Hippocampal formation (tissue), 2 donors: Measurements from ENCODE around the gene DLL1.

ENCODE experiments used
- DNase-seq, 2 donors: peaks; one replicate each; lab custom pipeline; 2025; lab: John Stamatoyannopoulos, UW

Gene DLL1

GRCh38 chr6:170295510-170296422 is 4.9 kb upstream of the DLL1 start:
- DNase-seq, result no peak

GRCh38 chr6:170294813-170295509 is 4.1 kb upstream of the DLL1 start:
- DNase-seq, result no peak

GRCh38 chr6:170294298-170294730 is 3.4 kb upstream of the DLL1 start:
- no peak for DNase-seq

- DNase-seq, result no peak
Observed at GRCh38 chr6:170293341-170294231, 2.7 kb upstream of the DLL1 start.

- peak; percentile 33 to 57 for DNase-seq
Observed at GRCh38 chr6:170292407-170293158, 1.7 kb upstream of the DLL1 start.

DNA sequence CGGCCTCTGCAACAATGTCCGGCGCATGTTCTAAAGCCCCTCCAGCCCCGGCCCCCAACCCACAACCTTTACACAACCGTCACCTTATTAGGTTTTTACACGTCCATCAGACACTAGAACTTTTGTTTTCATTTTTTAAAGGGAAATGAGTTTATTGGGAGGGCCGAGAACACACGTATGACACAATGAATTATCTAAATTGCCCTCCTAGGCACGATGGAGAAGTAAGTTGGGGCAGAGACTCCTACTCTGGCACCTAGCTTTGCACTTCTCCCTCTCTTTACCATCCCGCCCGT is 1.2 kb upstream of the DLL1 start:
- no peak for DNase-seq

DNA sequence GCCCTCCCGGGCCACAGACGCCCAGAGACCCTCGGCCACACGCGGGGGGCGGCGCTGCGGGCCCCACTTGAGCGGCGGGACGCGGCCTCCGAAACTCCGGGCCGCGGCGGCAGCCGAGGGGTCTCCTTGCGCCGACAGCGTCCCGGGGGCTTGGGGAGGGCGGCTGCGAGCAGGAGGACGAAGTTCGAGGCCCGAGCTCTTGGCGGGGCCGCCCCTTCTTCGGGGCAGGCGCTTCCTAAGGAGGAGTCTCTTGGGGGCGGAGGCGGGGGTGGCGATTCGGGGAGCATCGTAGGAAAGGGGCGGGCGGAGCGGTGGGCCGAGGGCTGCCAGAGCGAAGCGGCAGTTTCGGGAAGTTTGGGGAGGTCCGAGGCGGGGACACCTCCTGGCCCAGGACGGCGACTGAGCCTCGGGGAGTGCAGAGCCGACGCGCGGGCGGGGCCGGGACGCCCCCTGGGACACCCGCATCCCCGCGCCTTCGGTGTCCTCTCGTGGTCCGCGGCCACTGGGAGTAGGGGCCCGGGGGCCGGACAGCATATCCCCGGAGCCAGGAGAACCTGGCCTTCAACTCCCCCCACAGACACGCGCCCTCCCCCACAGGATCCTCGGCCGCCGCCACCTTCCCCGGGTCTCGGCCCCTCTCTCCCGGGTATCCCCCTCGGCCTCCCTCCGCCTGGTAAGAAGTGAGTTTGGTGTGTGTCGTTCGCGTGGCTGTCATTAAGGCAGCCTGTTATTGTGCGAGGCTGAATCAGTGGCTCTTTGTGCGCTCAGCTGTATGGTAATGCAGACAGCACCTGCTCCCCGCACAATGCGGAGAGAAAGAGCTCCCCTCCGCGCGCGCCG is 613 bp upstream of the DLL1 start:
- DNase-seq, result peak; percentile 70 to 80

DNA sequence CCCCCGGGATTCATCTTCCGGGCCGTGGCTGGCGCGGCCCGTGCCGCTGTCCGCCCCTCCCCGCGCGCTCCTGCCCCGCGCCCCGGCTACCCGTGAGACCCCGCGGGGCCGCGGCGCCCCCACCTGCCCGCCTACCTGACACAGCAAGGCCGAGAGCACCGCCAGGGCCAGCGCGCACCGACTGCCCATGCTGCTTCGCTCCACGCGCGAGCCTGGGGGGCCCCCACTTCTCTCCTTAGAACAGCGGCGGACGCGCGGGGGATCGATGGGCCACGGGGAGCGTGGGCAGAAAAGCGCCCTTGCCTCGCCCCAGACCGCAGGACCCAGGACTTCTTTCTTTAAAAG is 955 bp downstream of the DLL1 start:
- no peak for DNase-seq

DNA sequence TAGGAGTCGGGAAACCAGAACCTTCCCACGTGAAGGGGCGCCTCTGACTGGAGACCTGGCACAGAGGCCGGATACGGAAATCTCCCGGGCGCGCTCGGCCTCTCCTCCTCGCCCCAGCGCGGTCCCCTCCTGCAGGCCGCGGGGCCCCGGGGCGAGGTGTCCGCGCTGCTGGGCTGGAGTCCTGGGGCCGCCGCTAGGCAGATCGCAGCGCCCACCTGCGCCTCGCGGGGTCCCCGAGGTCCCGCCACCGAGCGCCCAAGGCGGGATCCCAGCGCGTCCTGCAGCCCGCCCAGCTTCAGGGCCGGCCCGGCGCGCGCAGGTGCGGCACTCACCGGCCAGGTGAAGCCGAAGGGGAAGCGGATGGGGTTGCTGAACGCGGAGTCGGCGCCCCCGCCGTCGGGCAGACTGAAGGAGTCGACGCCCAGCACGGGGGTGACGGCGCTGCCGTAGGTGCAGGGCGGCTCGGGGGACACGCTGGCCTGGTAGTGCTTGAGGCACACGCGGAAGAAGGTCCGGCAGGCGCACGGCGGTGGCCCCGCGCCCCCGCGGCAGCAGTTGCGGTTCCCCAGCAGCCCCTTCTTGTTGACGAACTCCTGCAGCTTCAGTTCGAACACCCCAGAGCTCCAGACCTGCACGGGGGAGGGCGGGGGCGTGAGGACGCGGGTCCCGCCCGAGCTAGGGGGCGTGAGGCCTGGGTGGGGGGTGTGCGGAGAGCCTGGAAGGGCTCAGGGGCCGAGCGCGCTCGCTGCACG is 1.5 kb downstream of the DLL1 start:
- no peak for DNase-seq

- no peak for DNase-seq
Observed at GRCh38 chr6:170288852-170289179, 2.1 kb downstream of the DLL1 start.

- DNase-seq, result no peak
Observed at GRCh38 chr6:170288091-170288631, 2.7 kb downstream of the DLL1 start.

- no peak for DNase-seq
Observed at GRCh38 chr6:170287371-170287876, 3.5 kb downstream of the DLL1 start.

GRCh38 chr6:170286934-170287265 is 4.0 kb downstream of the DLL1 start:
- no peak for DNase-seq

- peak; percentile 64 to 84 for DNase-seq
Observed at GRCh38 chr6:170286246-170286933, 4.5 kb downstream of the DLL1 start.

DNA sequence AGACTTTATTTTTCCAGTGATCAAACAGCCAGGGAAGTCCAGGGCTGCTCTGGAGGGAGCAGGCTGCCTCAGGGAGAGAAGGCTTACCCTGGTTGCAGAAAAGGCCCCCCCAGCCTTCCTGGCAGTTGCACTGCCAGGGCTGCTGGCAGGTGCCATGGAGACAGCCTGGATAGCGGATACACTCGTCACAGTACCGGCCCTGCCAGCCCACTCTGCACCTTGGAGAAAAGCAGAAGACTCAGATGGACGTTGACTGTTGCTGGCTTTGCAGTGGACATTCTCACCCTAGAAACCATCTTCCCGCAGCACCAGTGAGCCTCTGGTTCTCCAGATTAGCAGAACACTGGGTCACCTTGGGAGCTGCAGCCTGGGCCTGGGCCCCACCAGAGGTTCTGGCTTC is 5.4 kb downstream of the DLL1 start:
- DNase-seq, result no peak

- no peak for DNase-seq
Observed at GRCh38 chr6:170284866-170285469, 5.9 kb downstream of the DLL1 start.

DNA sequence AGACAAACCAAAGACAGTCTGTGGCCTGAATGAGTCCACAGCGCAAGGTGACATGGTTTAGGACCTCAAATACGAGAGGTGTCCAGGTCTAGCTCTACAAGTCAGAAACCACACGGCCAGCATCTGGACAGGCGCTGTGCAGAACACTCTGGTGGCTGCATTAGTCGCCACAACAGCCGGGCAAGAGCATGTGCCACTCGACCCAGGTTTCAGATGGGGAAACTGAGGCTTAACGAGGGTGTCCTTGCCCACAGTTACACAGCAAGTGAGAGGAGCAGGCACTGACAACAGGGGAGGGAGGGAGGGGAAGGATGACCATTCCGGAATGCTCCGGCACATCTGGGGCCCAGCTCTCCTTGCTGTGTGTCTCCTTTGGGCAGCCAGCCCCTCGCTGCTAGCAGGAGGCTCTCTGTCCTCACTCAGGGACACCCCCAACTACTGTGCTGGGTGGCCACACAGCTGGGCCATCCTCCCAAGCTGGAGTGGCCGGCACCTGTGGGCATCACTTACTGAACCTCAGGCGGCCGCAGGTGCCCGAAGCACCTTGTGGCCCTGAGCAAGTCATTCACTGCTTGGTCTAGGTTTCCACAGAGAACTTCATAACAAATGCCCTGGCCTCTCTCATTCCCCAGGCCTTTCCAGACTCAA is 6.6 kb downstream of the DLL1 start:
- no peak for DNase-seq
